HepG2 (cell line): ENCODE data around the gene NF2. TPM values are rescaled to one million over a fixed set of nuclear protein-coding genes. Genes with fewer than 3 reads are reported as not detected.

Experiments
- ARID4A ChIP-seq: sonication (generic); formaldehyde crosslinking; IDR thresholded peaks from 2 replicates; pipeline ENCODE4 v1.5.0; 2020; ENCODE audit warnings: mild to moderate bottlenecking, missing genetic modification reagents, borderline replicate concordance
- DR1 ChIP-seq: sonication (generic); formaldehyde crosslinking; IDR thresholded peaks from 2 replicates; pipeline ENCODE4 v1.8.0; 2021; ENCODE audit warnings: mild to moderate bottlenecking, missing genetic modification reagents, inconsistent platforms
- FOXM1 ChIP-seq: sonication (generic); formaldehyde crosslinking; IDR thresholded peaks from 2 replicates; pipeline ENCODE4 v1.5.0; 2020; ENCODE audit warnings: missing genetic modification reagents
- HNRNPL ChIP-seq: fragments of 200-400 bp; formaldehyde crosslinking; IDR thresholded peaks from 2 replicates; pipeline ENCODE4 v1.6.1; 2017; ENCODE audit warnings: mild to moderate bottlenecking, low read depth, low read length
- MNT ChIP-seq: fragments of 450-650 bp; IDR thresholded peaks from 2 replicates; pipeline ENCODE4 v1.6.1; 2016
- MTF2 ChIP-seq: sonication (generic); formaldehyde crosslinking; IDR thresholded peaks from 2 replicates; pipeline ENCODE4 v1.5.0; 2020; ENCODE audit warnings: missing genetic modification reagents, borderline replicate concordance
- MXD3 ChIP-seq: IDR thresholded peaks from 2 replicates; pipeline ENCODE4 v1.6.1; 2016; ENCODE audit warnings: mild to moderate bottlenecking, missing biosample characterization, missing genetic modification reagents
- MXI1 ChIP-seq: IDR thresholded peaks from 3 replicates; pipeline ENCODE4 v1.6.1; 2012; ENCODE audit warnings: low read depth, low read length, inconsistent platforms, borderline replicate concordance
- MYPOP ChIP-seq: sonication (generic); formaldehyde crosslinking; IDR thresholded peaks from 2 replicates; pipeline ENCODE4 v1.8.1; 2023; ENCODE audit warnings: mild to moderate bottlenecking, moderate library complexity, missing genetic modification reagents
- NFIC ChIP-seq: IDR thresholded peaks from 2 replicates; pipeline ENCODE4 v1.6.1; 2012; ENCODE audit warnings: mild to moderate bottlenecking, low read length, inconsistent platforms
- RBM39 ChIP-seq: fragments of 200-400 bp; formaldehyde crosslinking; IDR thresholded peaks from one replicate; pipeline ENCODE4 v1.6.1; 2018; ENCODE audit warnings: antibody characterized with exemption, mild to moderate bottlenecking, low read depth, low read length; ENCODE audit not compliant: poor library complexity, severe bottlenecking
- RELA ChIP-seq: sonication (generic); formaldehyde crosslinking; IDR thresholded peaks from 2 replicates; pipeline ENCODE4 v1.4.0; 2020; ENCODE audit warnings: missing genetic modification reagents
- REPIN1 ChIP-seq: sonication (generic); formaldehyde crosslinking; IDR thresholded peaks from 2 replicates; pipeline ENCODE4 v1.8.0; 2022; ENCODE audit warnings: missing genetic modification reagents, low read depth, mild to moderate bottlenecking, borderline replicate concordance
- ZFY ChIP-seq: sonication (generic); formaldehyde crosslinking; IDR thresholded peaks from 2 replicates; pipeline ENCODE4 v1.4.0; 2020; ENCODE audit warnings: missing genetic modification reagents
- ZNF136 ChIP-seq: sonication (generic); formaldehyde crosslinking; IDR thresholded peaks from 2 replicates; pipeline ENCODE4 v1.8.1; 2022; ENCODE audit warnings: low read depth, mild to moderate bottlenecking, moderate library complexity, missing genetic modification reagents
- ZNF18 ChIP-seq: sonication (generic); formaldehyde crosslinking; IDR thresholded peaks from 2 replicates; pipeline ENCODE4 v1.8.0; 2022; ENCODE audit warnings: mild to moderate bottlenecking, missing genetic modification reagents; ENCODE audit not compliant: insufficient replicate concordance
- ZNF430 ChIP-seq: sonication (generic); formaldehyde crosslinking; IDR thresholded peaks from 2 replicates; pipeline ENCODE4 v1.9.0; 2021; ENCODE audit warnings: mild to moderate bottlenecking, missing genetic modification reagents
- ZNF724P ChIP-seq: sonication (generic); formaldehyde crosslinking; IDR thresholded peaks from 2 replicates; pipeline ENCODE4 v1.8.0; 2022; ENCODE audit warnings: missing genetic modification reagents, borderline replicate concordance
- ZNF768 ChIP-seq: sonication (generic); formaldehyde crosslinking; IDR thresholded peaks from 2 replicates; pipeline ENCODE4 v1.4.0; 2020; ENCODE audit warnings: missing genetic modification reagents
- polyA plus RNA-seq, 8 experiments: library from polyadenylated mRNA; depleted of rRNA in 3 of 8; stranded (reverse) in 7 of 8; unstranded in 1 of 8; fragments of >200 nt; fragmentation: Illumina TruSeq in 4 of 8; extraction: Trizol in 4 of 8; gene quantifications; 2 replicates each; pipeline versions ENCODE4 v1.2.1 to v1.2.3, GENCODE V29; 2011 to 2016; ENCODE audit warnings: low read depth in 4 of 8, missing spikeins in 1 of 8, mixed read lengths in 1 of 8; ENCODE audit not compliant: insufficient read depth in 1 of 8
- total RNA-seq, 5 experiments: library from RNA; depleted of rRNA; stranded (reverse); fragments of >200 nt; fragmentation: Illumina TruSeq; extraction: Trizol; gene quantifications; 2 replicates each; pipeline ENCODE4 v1.2.3, GENCODE V29; 2016; ENCODE audit warnings: low read depth in 1 of 5
- TF ChIP-seq, protein P1 (sequence below): sonication (generic); formaldehyde crosslinking; IDR thresholded peaks from 2 replicates; pipeline ENCODE4 v1.5.0; 2020; ENCODE audit warnings: mild to moderate bottlenecking, low read depth, missing genetic modification reagents, borderline replicate concordance

The NF2 gene
- total and polyA plus RNA-seq, 2 of the 13 experiments (the other 11 are each of a cell fraction or from before 2014, with no cell fraction given): 9.3 to 33.3 TPM

GRCh38 chr22:29580200-29580810 lies 23.1 kb upstream of the NF2 start (continued):
- TF ChIP-seq ZNF18 (CRISPR knock-in tag): peak; percentile 76
- TF ChIP-seq ZNF768 (CRISPR knock-in tag): peak; percentile 93
- TF ChIP-seq MXD3: peak; percentile 87
- 0 out of 2 replicates have a peak, but pooled peaks have one; percentile 39 for TF ChIP-seq RELA
- peak; percentile 12 for TF ChIP-seq RBM39
- peak; percentile 94 for TF ChIP-seq HNRNPL
- no peak for TF ChIP-seq NFIC
- peak; percentile 73 for TF ChIP-seq REPIN1
- TF ChIP-seq MYPOP: peak; percentile 80; the same call in 1 of the 2 replicates
- TF ChIP-seq MXI1: peak; percentile 95; the same call in 2 of the 3 replicates
- TF ChIP-seq ZNF136: no peak
- peak; percentile 72; the same call in 1 of the 2 replicates for TF ChIP-seq ZNF724P (CRISPR knock-in tag)
- TF ChIP-seq FOXM1: no peak
- TF ChIP-seq, protein P1, sequence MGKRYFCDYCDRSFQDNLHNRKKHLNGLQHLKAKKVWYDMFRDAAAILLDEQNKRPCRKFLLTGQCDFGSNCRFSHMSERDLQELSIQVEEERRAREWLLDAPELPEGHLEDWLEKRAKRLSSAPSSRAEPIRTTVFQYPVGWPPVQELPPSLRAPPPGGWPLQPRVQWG (CRISPR knock-in tag): no peak
- TF ChIP-seq MTF2 (CRISPR knock-in tag): no peak
- TF ChIP-seq ZFY: peak; percentile 96
- peak; percentile 90 for TF ChIP-seq ARID4A (CRISPR knock-in tag)
- TF ChIP-seq MNT: peak; percentile 79
- peak; percentile 56; the same call in 1 of the 2 replicates for TF ChIP-seq ZNF430 (CRISPR knock-in tag)
- peak; percentile 84 for TF ChIP-seq DR1 (CRISPR knock-in tag)
